H1 (cell line): ENCODE data around the gene MT4. TPM values are rescaled to one million over a fixed set of nuclear protein-coding genes. Genes with fewer than 3 reads are reported as not detected.

Experiments
- CTCF ChIP-seq, 3 experiments: IDR thresholded peaks; 1 replicate in 2 of 3; 2 replicates in 1 of 3; pipeline versions ENCODE4 v1.5.1 to v1.6.1; 2011; ENCODE audit warnings: low read length in 3 of 3, mild to moderate bottlenecking in 3 of 3, inconsistent platforms in 2 of 3, low read depth in 1 of 3, moderate library complexity in 1 of 3; ENCODE audit not compliant: insufficient read depth in 1 of 3; ENCODE audit errors: control extremely low read depth in 1 of 3
- HDAC2 ChIP-seq, 2 experiments: fragments of 300-600 bp in 1 of 2; sonication (generic) in 1 of 2; IDR thresholded peaks; 2 replicates each; pipeline ENCODE4 v1.6.1; 2011 to 2012; ENCODE audit warnings: low read depth in 2 of 2, low read length in 2 of 2, mild to moderate bottlenecking in 2 of 2, moderate library complexity in 2 of 2, borderline replicate concordance in 1 of 2, inconsistent platforms in 1 of 2
- NANOG ChIP-seq: IDR thresholded peaks from 2 replicates; pipeline ENCODE4 v1.6.1; 2011; ENCODE audit warnings: low read length, low read depth, mild to moderate bottlenecking, inconsistent platforms; ENCODE audit not compliant: insufficient read depth, poor library complexity, severe bottlenecking
- PHF8 ChIP-seq: fragments of 200-600 bp; sonication (generic); conservative IDR thresholded peaks from 2 replicates; pipeline ENCODE4 v1.7.1; 2012; ENCODE audit warnings: low read depth, mild to moderate bottlenecking, inconsistent platforms, low read length, moderate library complexity
- TCF12 ChIP-seq: IDR thresholded peaks from 2 replicates; pipeline ENCODE4 v1.6.1; 2011; ENCODE audit warnings: low read depth, mild to moderate bottlenecking, low read length
- USF2 ChIP-seq: IDR thresholded peaks from 2 replicates; pipeline ENCODE4 v1.6.1; 2011; ENCODE audit warnings: low read length, improper control_type of control experiment
- polyA plus RNA-seq, 7 experiments: library from polyadenylated mRNA; depleted of rRNA in 3 of 7; stranded (reverse) in 5 of 7; unstranded in 2 of 7; fragments of >200 nt in 5 of 7; fragments of 200-250 nt in 2 of 7; gene quantifications; 1 replicate in 5 of 7; 2 replicates in 1 of 7; 4 replicates in 1 of 7; pipeline versions ENCODE4 v1.2.1 to v1.2.3, GENCODE V29; 2011 to 2013; ENCODE audit warnings: missing spikeins in 2 of 7, mixed read lengths in 2 of 7
- total RNA-seq: library from RNA; stranded (reverse); fragmentation: NEBNext Ultra II Directional; extraction: Animal tissue kit (Norgen Biotek cat#: 25700); gene quantifications from 2 replicates; pipeline ENCODE4 v1.2.1, GENCODE V29; 2021

MT4 gene
- total and polyA plus RNA-seq, 2 of the 8 experiments (the other 6 are each of a cell fraction or from before 2014, with no cell fraction given): not detected

GRCh38 chr16:56560447-56560846 lies 4.4 kb upstream of the MT4 start (continued):
- TF ChIP-seq HDAC2 (IDR thresholded peaks at IDR 0.05; ENCODE audit: borderline replicate concordance in 1 of 2, low read depth in 2 of 2, low read length in 2 of 2): no peak
- TF ChIP-seq NANOG: no peak
- no peak for TF ChIP-seq PHF8
- no peak for TF ChIP-seq CTCF (IDR thresholded peaks at IDR 0.05; ENCODE audit: control extremely low read depth in 1 of 3, insufficient read depth in 1 of 3, low read depth in 1 of 3, low read length in 3 of 3)
- TF ChIP-seq USF2: no peak
- no peak for TF ChIP-seq TCF12
